Spleen (tissue), 7 donors: ENCODE data around the gene ID2.

ENCODE experiments used
- CTCF ChIP-seq, 11 experiments: fragments of 200-600 bp in 7 of 11; fragments of 450-650 bp in 4 of 11; sonication (generic) in 4 of 11; IDR thresholded peaks in 8 of 11; conservative IDR thresholded peaks in 3 of 11; 1 replicate in 7 of 11; 2 replicates in 4 of 11; pipeline versions ENCODE4 v1.4.0 to v1.8.0; 2016 to 2021; ENCODE audit warnings: antibody characterized with exemption in 11 of 11, inconsistent platforms in 4 of 11, mild to moderate bottlenecking in 1 of 11
- POLR2A ChIP-seq, 3 donors: fragments of 450-650 bp; IDR thresholded peaks; one replicate each; pipeline ENCODE4 v1.5.1; 2017; ENCODE audit warnings: antibody characterized with exemption in 3 of 3, mild to moderate bottlenecking in 1 of 3
- POLR2AphosphoS5 ChIP-seq, 3 donors: sonication (generic); formaldehyde crosslinking; IDR thresholded peaks; one replicate each; pipeline ENCODE4 v1.5.1; 2017; ENCODE audit warnings: antibody characterized with exemption in 3 of 3
- donor health status: DM: no; HTN: no; CAD: no; lungs with moderate emphysema.
- donor health status: DM: no; HTN: no; CAD: no.
- donor health status: DM: no; HTN: no; CAD: no.

- TF ChIP-seq CTCF (IDR thresholded peaks at IDR 0.05 in 8 of 11, conservative IDR thresholded peaks at IDR 0.05 in 3 of 11) (no peak), POLR2A (IDR thresholded peaks at IDR 0.05) (no peak), POLR2AphosphoS5 (IDR thresholded peaks at IDR 0.05) (no peak)
Measured at GRCh38 chr2:8732601-8733000, 50.7 kb downstream of the ID2 start.
